Small intestine (tissue), 7 donors: Measurements from ENCODE around the gene NOP58. TPM values are rescaled to one million over a fixed set of nuclear protein-coding genes. Genes with fewer than 3 reads are reported as not detected.
"Not testable (repeated sequence)": the region's sequence is repeated elsewhere in the genome, so short reads cannot be mapped to it uniquely, and the experiment has no call there.

Experiments used
- DNase-seq, 2 donors: peaks; one replicate each; pipeline versions ENCODE4 v3.0.0 to v3.0.0-alpha.2; 2013
- FAIRE-seq: peaks from 2 replicates; lab custom pipeline; 2012; peaks lifted over from hg19 to GRCh38; lab: Jason Lieb, UNC
- H3K27ac ChIP-seq, 3 donors: one replicate each; pipeline ENCODE4 v1.5.1; 2013; ENCODE audit warnings: low read length in 2 of 3, mild to moderate bottlenecking in 2 of 3, control low read depth in 1 of 3, inconsistent platforms in 1 of 3, low read depth in 1 of 3, moderate library complexity in 1 of 3
- H3K27me3 ChIP-seq, 3 donors: one replicate each; pipeline ENCODE4 v1.6.1; 2013; ENCODE audit warnings: low read length in 3 of 3, inconsistent platforms in 1 of 3; ENCODE audit not compliant: control insufficient read depth in 3 of 3, insufficient read depth in 3 of 3
- H3K36me3 ChIP-seq, 3 donors: one replicate each; pipeline ENCODE4 v1.6.1; 2013; ENCODE audit warnings: low read length in 3 of 3, inconsistent platforms in 1 of 3, low read depth in 1 of 3, mild to moderate bottlenecking in 1 of 3, moderate library complexity in 1 of 3; ENCODE audit not compliant: control insufficient read depth in 3 of 3, insufficient read depth in 2 of 3
- H3K4me1 ChIP-seq, 3 donors: one replicate each; pipeline ENCODE4 v1.6.1; 2013; ENCODE audit warnings: low read length in 2 of 3, inconsistent platforms in 1 of 3, low read depth in 1 of 3, mild to moderate bottlenecking in 1 of 3, moderate library complexity in 1 of 3; ENCODE audit not compliant: control insufficient read depth in 3 of 3, insufficient read depth in 2 of 3
- H3K4me3 ChIP-seq, 3 donors: one replicate each; pipeline ENCODE4 v1.5.1; 2013; ENCODE audit warnings: low read length in 3 of 3, control low read depth in 1 of 3, inconsistent platforms in 1 of 3, low read depth in 1 of 3, mild to moderate bottlenecking in 1 of 3, moderate library complexity in 1 of 3
- H3K9me3 ChIP-seq, 2 donors: one replicate each; pipeline ENCODE4 v1.6.1; 2013; ENCODE audit warnings: low read depth in 1 of 2, low read length in 1 of 2; ENCODE audit not compliant: control insufficient read depth in 2 of 2, insufficient read depth in 1 of 2
- WGBS, 3 donors: extraction: QIAGEN DNeasy Blood & Tissue Kit; methylation state at CpG; one replicate each; pipeline ENCODE4 v1.1.7; 2013; 5-methylcytosine and 5-hydroxymethylcytosine counted together
- polyA plus RNA-seq, 4 donors: library from polyadenylated mRNA; stranded (reverse) in 3 of 4; unstranded in 1 of 4; fragments of 200-250 nt in 3 of 4; fragments of 120-200 nt in 1 of 4; gene quantifications; one replicate each; pipeline versions ENCODE4 v1.2.1 to v1.2.3, GENCODE V29; 2013
- donor health status: healthy with polysubstance abuse.
- donor health status: control.
- donor health status: control.
- donor health status: Bipolar disorder and iron deficiency.
- donor health status: healthy.

Gene NOP58
- polyA plus RNA-seq, 4 donors, result 32.4 to 81.7 (median 56.5) TPM

- no peak overlapping the region for H3K4me3 ChIP-seq
- FAIRE-seq, result no peak
- no peak for DNase-seq
- H3K9me3 ChIP-seq, result peaks cover 0 to 6% of the 10 kb centered on the region in 2 donors
- H3K36me3 ChIP-seq, result no peaks in the 10 kb centered on the region
- WGBS, 3 donors, result 74 to 82% (median 82%) methylated on average over 3 to 5 of the region's 5 CpGs
- H3K4me1 ChIP-seq, result no peaks in the 10 kb centered on the region
- H3K27ac ChIP-seq, result no peak overlapping the region
- H3K27me3 ChIP-seq, result no peaks in the 10 kb centered on the region
Observed at GRCh38 chr2:202251494-202251893, 14.1 kb upstream of the NOP58 start.

- H3K27ac ChIP-seq, result no peak overlapping the region
- no peaks in the 10 kb centered on the region for H3K4me1 ChIP-seq
- DNase-seq (no peak), FAIRE-seq (no peak)
- no peak overlapping the region for H3K4me3 ChIP-seq
- no peaks in the 10 kb centered on the region for H3K36me3 ChIP-seq
- H3K9me3 ChIP-seq, result no peaks in the 10 kb centered on the region
- 59 to 82% (median 74%) methylated on average over 4 of the region's 4 CpGs for WGBS, 3 donors
- no peaks in the 10 kb centered on the region for H3K27me3 ChIP-seq
Observed at GRCh38 chr2:202261531-202261930, 4.0 kb upstream of the NOP58 start.

- 3 to 17% (median 6%) methylated on average over 9 of the region's 9 CpGs for whole genome bisulfite sequencing, 3 donors
- H3K4me1 ChIP-seq, result peaks cover 0 to 2% (median 0%) of the 10 kb centered on the region in 3 donors
- DNase-seq (peak; percentile 13 to 28), FAIRE-seq (no peak)
- H3K27ac ChIP-seq, result no peak overlapping the region
- no peaks in the 10 kb centered on the region for H3K9me3 ChIP-seq
- peak overlapping the region in 2 of 3 donors; percentile 84 to 93 for H3K4me3 ChIP-seq
- peaks cover 0 to 10% (median 0%) of the 10 kb centered on the region in 3 donors for H3K36me3 ChIP-seq
- H3K27me3 ChIP-seq, result no peaks in the 10 kb centered on the region
Observed at GRCh38 chr2:202267495-202267894, 1.9 kb downstream of the NOP58 start.

- FAIRE-seq (no peak), DNase-seq (peak; percentile 21 to 53)
- peaks cover 0 to 15% (median 0%) of the 10 kb centered on the region in 3 donors for H3K36me3 ChIP-seq
- H3K4me3 ChIP-seq, result no peak overlapping the region
- peaks cover 0 to 2% (median 0%) of the 10 kb centered on the region in 3 donors for H3K4me1 ChIP-seq
- no peaks in the 10 kb centered on the region for H3K27me3 ChIP-seq
- no peak overlapping the region for H3K27ac ChIP-seq
- 30 to 48% (median 42%) methylated on average over 9 of the region's 9 CpGs for WGBS, 3 donors
- no peaks in the 10 kb centered on the region for H3K9me3 ChIP-seq
Observed at GRCh38 chr2:202269585-202269984, 4.0 kb downstream of the NOP58 start.

GRCh38 chr2:202270487-202270886 is 4.9 kb downstream of the NOP58 start:
- FAIRE-seq (no peak), DNase-seq (no peak)
- peak overlapping the region in 1 of 3 donors; percentile 18 for H3K27ac ChIP-seq
- 47 to 69% (median 63%) methylated on average over 3 of the region's 3 CpGs for WGBS, 3 donors
- no peaks in the 10 kb centered on the region for H3K27me3 ChIP-seq
- no peak overlapping the region for H3K4me3 ChIP-seq
- peaks cover 0 to 2% (median 0%) of the 10 kb centered on the region in 3 donors for H3K4me1 ChIP-seq
- H3K36me3 ChIP-seq, result peaks cover 0 to 16% (median 0%) of the 10 kb centered on the region in 3 donors
- no peaks in the 10 kb centered on the region for H3K9me3 ChIP-seq

GRCh38 chr2:202276078-202276720 is 10.6 kb downstream of the NOP58 start:
- not testable (repeated sequence) for H3K4me3 ChIP-seq, H3K4me1 ChIP-seq, FAIRE-seq, H3K9me3 ChIP-seq, H3K27ac ChIP-seq, DNase-seq, H3K27me3 ChIP-seq
- 90 to 91% (median 90%) methylated on average over 11 of the region's 11 CpGs for WGBS, 3 donors
- peaks cover 4 to 35% (median 7%) of the 10 kb centered on the region in 3 donors for H3K36me3 ChIP-seq

- H3K9me3 ChIP-seq, result no peaks in the 10 kb centered on the region
- peaks cover 7 to 45% (median 7%) of the 10 kb centered on the region in 3 donors for H3K36me3 ChIP-seq
- no peak overlapping the region for H3K4me3 ChIP-seq
- DNase-seq (no peak), FAIRE-seq (no peak)
- 62 to 69% (median 69%) methylated on average over 6 of the region's 6 CpGs for WGBS, 3 donors
- peak overlapping the region in 1 of 3 donors; percentile 11 for H3K27ac ChIP-seq
- H3K4me1 ChIP-seq, result no peaks in the 10 kb centered on the region
- no peaks in the 10 kb centered on the region for H3K27me3 ChIP-seq
Observed at GRCh38 chr2:202278036-202278760, 12.6 kb downstream of the NOP58 start.

GRCh38 chr2:202278944-202279343 is 13.4 kb downstream of the NOP58 start:
- Histone ChIP-seq H3K27me3 (no peaks in the 10 kb centered on the region), H3K9me3 (no peaks in the 10 kb centered on the region), H3K27ac (no peak overlapping the region), H3K4me1 (no peaks in the 10 kb centered on the region), H3K4me3 (no peak overlapping the region), H3K36me3 (peaks cover 7 to 50% (median 10%) of the 10 kb centered on the region in 3 donors)
- no peak for FAIRE-seq
- DNase-seq, result peak in 1 of 2 donors; percentile 32
- WGBS, 3 donors, result 16 to 40% (median 21%) methylated on average over 1 of the region's 1 CpG
